Pancreas (tissue), 10 donors: ENCODE results near the gene KBTBD13. TPM values are rescaled to one million over a fixed set of nuclear protein-coding genes. Genes with fewer than 3 reads are reported as not detected.
"Not testable (repeated sequence)": the region's sequence is repeated elsewhere in the genome, so short reads cannot be mapped to it uniquely, and the experiment has no call there.

Experiments used
- ATAC-seq, 4 donors: fragments of 200-7000 bp; cut with Tn5 transposase; one replicate each; pipeline versions ENCODE4 v1.8.0 to v1.9.1; 2020; ENCODE audit warnings: mild to moderate bottlenecking in 4 of 4, moderate library complexity in 4 of 4
- DNase-seq, 6 donors: peaks; one replicate each; pipeline ENCODE4 v3.0.0-alpha.2; 2020
- FAIRE-seq: peaks from 2 replicates; lab custom pipeline; 2012; peaks lifted over from hg19 to GRCh38; lab: Jason Lieb, UNC
- H3K27ac ChIP-seq, 4 donors: fragments of 200-600 bp; sonication (generic); 1 replicate in 3 of 4; 2 replicates in 1 of 4; pipeline versions ENCODE4 v1.5.0 to v1.8.0; 2020
- H3K27me3 ChIP-seq, 4 donors: fragments of 200-600 bp; one replicate each; pipeline ENCODE4 v1.8.0; 2021
- H3K36me3 ChIP-seq, 3 donors: fragments of 200-600 bp; sonication (generic) in 1 of 3; one replicate each; pipeline versions ENCODE4 v1.5.0 to v1.8.0; 2020 to 2021
- H3K4me1 ChIP-seq, 3 donors: fragments of 200-600 bp; one replicate each; pipeline ENCODE4 v1.8.0; 2021
- H3K4me3 ChIP-seq, 4 donors: fragments of 200-600 bp; sonication (generic) in 2 of 4; one replicate each; pipeline versions ENCODE4 v1.5.0 to v1.8.0; 2020 to 2021
- H3K9me3 ChIP-seq, 4 donors: fragments of 200-600 bp; one replicate each; pipeline ENCODE4 v1.8.0; 2021
- WGBS, 2 donors: extraction: QIAGEN DNeasy Blood & Tissue Kit; methylation state at CpG; one replicate each; pipeline ENCODE4 v1.1.7; 2013; 5-methylcytosine and 5-hydroxymethylcytosine counted together
- intact Hi-C, 3 donors: fragments of 100-400 bp; cut with DNase I; formaldehyde crosslinking; loops; one replicate each; pipeline versions ENCODE4 v1.11.1 to v1.14.2; 2022
- polyA plus RNA-seq, 2 donors: library from polyadenylated mRNA; stranded (reverse); fragments of 200-250 nt; gene quantifications; one replicate each; pipeline ENCODE4 v1.2.3, GENCODE V29; 2013
- total RNA-seq, 6 donors: library from RNA; stranded (reverse); fragmentation: NEBNext Ultra II Directional in 4 of 6; extraction: Animal tissue kit (Norgen Biotek cat#: 25700) in 4 of 6; gene quantifications; one replicate each; pipeline versions ENCODE4 v1.2.1 to v1.2.4, GENCODE V29; 2021 to 2023
- TF ChIP-seq, protein P1 (sequence below), 4 donors: fragments of 200-600 bp; sonication (generic) in 3 of 4; IDR thresholded peaks; one replicate each; pipeline versions ENCODE4 v1.5.0 to v1.8.0; 2021; ENCODE audit warnings: antibody characterized with exemption in 4 of 4
- donor health status: healthy with polysubstance abuse.
- donor health status: DM: no; HTN: no; CAD: no; lungs with moderate emphysema.
- donor health status: DM: no; HTN: no; CAD: no.
- donor health status: control.
- donor health status: control.
- donor health status: Bipolar disorder and iron deficiency.
- donor health status: DM: yes; HTN: yes; CAD: no.
- donor health status: DM: no; HTN: no; CAD: no.
- donor health status: DM: no; HTN: no; CAD: no.
- donor health status: DM: yes; HTN: yes; CAD: no.

KBTBD13 gene
- total and polyA plus RNA-seq, 8 donors: not detected

DNA sequence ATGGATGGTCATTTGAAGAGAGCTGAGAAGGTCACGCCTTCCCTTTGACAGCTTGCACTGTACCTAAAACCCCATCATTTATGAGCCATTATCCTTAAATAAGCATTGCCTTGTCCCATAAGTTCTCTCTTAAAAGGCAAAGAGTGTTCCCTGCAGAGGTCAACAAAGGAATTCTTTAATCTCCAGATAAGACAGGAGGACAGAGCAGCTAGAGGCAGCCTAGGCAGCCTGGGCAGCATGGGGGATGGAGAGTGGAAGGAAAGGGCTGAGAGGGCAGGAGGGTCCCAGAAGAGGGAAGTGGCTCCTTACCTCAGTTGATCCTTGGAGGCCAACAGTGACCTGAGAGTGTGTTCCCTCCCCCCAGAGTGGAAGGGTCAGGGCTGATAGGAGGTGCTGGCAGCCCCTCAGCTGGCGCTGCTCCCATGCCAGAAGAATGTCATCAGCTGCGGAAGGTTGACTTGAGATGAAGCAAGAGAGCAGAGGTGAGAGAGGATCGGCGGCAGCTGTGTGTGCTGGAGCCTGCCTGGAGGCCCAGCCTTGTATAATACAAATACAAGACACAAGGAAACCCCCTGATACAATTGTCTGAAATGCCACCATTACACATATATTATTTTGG is 12.8 kb downstream of the KBTBD13 start:
- ATAC-seq: peak in 2 of 4 donors; percentile 18 to 31
- Histone ChIP-seq H3K27ac (no peak overlapping the region), H3K4me1 (no peaks in the 10 kb centered on the region), H3K9me3 (no peaks in the 10 kb centered on the region), H3K27me3 (no peaks in the 10 kb centered on the region), H3K4me3 (no peak overlapping the region), H3K36me3 (no peaks in the 10 kb centered on the region)
- FAIRE-seq: no peak
- intact Hi-C loops: no loop called here
- peak in 1 of 6 donors; percentile 23 for DNase-seq
- 30 to 37% methylated on average over 5 of the region's 5 CpGs for WGBS, 2 donors
- TF ChIP-seq, protein P1, sequence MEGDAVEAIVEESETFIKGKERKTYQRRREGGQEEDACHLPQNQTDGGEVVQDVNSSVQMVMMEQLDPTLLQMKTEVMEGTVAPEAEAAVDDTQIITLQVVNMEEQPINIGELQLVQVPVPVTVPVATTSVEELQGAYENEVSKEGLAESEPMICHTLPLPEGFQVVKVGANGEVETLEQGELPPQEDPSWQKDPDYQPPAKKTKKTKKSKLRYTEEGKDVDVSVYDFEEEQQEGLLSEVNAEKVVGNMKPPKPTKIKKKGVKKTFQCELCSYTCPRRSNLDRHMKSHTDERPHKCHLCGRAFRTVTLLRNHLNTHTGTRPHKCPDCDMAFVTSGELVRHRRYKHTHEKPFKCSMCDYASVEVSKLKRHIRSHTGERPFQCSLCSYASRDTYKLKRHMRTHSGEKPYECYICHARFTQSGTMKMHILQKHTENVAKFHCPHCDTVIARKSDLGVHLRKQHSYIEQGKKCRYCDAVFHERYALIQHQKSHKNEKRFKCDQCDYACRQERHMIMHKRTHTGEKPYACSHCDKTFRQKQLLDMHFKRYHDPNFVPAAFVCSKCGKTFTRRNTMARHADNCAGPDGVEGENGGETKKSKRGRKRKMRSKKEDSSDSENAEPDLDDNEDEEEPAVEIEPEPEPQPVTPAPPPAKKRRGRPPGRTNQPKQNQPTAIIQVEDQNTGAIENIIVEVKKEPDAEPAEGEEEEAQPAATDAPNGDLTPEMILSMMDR (IDR thresholded peaks at IDR 0.05): no peak

DNA sequence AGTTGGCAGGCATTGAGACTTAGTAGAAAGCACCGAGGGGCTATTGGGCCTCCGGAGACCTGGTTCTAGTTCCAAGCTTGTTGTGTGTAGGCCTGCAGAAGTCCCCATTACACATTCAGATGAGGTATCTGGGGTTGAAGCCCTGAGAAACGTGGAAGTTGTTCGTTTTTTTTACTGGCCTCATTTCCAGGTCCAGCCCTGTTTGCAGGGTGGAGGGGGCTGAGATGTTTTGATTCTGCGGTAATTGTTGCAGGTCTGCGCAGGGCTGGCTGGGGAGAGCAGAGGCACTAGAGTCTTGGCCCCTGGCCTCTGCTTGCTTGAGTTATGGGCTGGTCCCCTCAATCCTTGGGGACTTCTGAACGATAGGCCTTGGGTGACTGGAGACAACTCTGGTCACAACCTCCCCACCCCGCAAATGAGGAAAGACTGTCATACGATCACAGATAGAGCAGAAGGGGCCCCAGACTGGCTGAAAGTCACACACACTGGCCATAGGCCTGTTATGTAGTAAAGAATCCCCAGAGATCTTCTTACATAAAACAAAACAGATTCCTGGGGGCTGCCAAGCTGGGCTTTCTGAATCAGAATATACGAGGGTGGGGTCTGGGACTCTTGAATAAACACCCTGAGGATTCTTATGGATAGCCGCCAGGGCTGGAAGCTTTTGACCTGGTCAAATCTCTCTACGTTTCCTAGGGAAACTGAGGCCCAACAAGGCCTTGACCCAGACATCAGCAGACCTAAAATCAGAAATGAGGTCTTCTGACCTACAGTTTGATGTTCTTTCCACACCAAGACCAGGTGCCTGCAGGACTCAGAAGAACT is 15.6 kb downstream of the KBTBD13 start:
- peak in 1 of 6 donors; percentile 10 for DNase-seq
- Histone ChIP-seq H3K9me3 (no peaks in the 10 kb centered on the region), H3K4me1 (no peaks in the 10 kb centered on the region), H3K4me3 (no peak overlapping the region), H3K27me3 (no peaks in the 10 kb centered on the region), H3K27ac (no peak overlapping the region), H3K36me3 (no peaks in the 10 kb centered on the region)
- no peak for ATAC-seq
- TF ChIP-seq, protein P1 (IDR thresholded peaks at IDR 0.05): no peak
- 85% methylated on average over 12 of the region's 12 CpGs for WGBS, 2 donors
- intact Hi-C loops: no loop called here
- no peak for FAIRE-seq

DNA sequence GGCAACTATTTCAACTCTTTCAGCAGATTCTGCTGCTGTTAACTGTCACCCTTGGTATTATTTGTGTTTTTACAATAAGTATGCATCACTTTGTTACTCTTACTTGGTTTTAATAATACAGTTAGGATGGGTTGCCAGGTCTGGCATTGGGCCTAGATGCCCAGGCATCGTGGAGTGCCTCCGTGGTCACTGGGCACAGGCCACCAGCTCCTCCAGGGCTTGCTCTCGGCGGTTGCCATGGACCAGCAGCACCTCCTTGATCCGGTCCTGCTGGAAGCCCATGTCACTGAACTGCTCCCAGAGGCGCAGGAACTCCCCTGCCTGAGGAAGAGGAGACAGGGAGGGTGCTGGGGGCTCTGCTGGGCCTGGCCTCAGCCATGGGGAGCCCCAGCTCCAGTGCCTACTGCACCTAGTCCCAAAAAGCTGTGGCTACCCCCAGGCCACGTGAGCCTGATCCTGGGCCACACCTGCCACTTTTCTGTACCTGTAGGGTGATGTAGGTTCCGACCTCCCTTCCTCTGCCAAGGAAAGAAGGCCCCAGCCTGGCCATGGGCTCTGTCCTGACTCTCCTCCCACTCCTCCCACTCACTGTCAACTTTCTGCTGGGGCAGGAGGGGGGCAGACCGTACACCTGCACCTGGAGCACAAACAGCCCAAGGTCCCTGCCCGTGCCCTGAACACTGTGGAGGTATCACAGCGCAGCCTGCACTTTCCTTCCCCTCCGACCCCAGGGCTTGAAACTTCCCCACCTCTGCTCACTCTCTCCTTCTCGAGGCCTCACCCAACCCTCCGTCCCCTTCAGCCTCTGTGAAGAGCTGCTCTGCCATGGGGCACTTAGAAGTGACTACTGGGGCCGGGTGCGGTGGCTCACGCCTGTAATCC is 16.6 kb downstream of the KBTBD13 start:
- ATAC-seq: no peak
- H3K27ac ChIP-seq: no peak overlapping the region
- 88 to 92% methylated on average over 17 of the region's 17 CpGs for WGBS, 2 donors
- peaks cover 0 to 1% (median 0%) of the 10 kb centered on the region in 3 donors for H3K36me3 ChIP-seq
- TF ChIP-seq, protein P1 (IDR thresholded peaks at IDR 0.05): no peak
- peak in 2 of 6 donors; percentile 29 to 40 for DNase-seq
- H3K9me3 ChIP-seq: no peaks in the 10 kb centered on the region
- H3K4me3 ChIP-seq: no peak overlapping the region
- H3K4me1 ChIP-seq: no peaks in the 10 kb centered on the region
- H3K27me3 ChIP-seq: no peaks in the 10 kb centered on the region
- intact Hi-C loops: no loop called here
- no peak for FAIRE-seq

DNA sequence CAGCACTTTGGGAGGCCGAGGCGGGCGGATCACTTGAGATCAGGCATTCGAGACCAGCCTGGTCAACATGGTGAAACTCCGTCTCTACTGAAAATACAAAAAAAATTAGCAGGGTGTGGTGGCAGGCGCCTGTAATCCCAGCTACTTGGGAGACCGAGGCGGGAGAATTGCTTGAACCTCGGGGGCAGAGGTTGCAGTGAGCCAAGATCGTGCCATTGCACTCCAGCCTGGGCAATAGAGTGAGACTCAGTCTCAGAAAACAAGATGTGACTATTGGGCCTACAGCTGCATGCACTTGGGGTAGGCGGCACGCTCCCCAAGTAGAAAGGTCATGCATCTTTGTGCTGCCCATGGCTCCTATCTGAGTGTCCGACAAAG is 17.2 kb downstream of the KBTBD13 start:
- ATAC-seq, H3K27me3 ChIP-seq, H3K9me3 ChIP-seq, H3K36me3 ChIP-seq, H3K4me1 ChIP-seq, H3K4me3 ChIP-seq, H3K27ac ChIP-seq, intact Hi-C loops, FAIRE-seq: not testable (repeated sequence)
- WGBS, 2 donors: 94 to 99% methylated on average over 13 of the region's 13 CpGs
- DNase-seq: peak in 1 of 6 donors; percentile 1
